Measurements from ENCODE around the gene QSER1. TPM values are rescaled to one million over a fixed set of nuclear protein-coding genes. Genes with fewer than 3 reads are reported as not detected.

Gene QSER1
- polyA plus RNA-seq, 1 donor (not counting 4 experiments of a cell fraction or from before 2014, with no cell fraction given) = 14.7 TPM

GRCh38 chr11:33005175-33005574, 112.6 kb downstream of the QSER1 start:
- H3K4me3 ChIP-seq (ENCODE audit: control insufficient read depth in 2 of 3, extremely low read depth in 1 of 3, insufficient read depth in 2 of 3, low read depth in 1 of 3, low read length in 3 of 3) = no peak overlapping the region
- H3K9ac ChIP-seq (ENCODE audit: control insufficient read depth, extremely low read depth, insufficient read depth, low read length) = no peak overlapping the region
- H3K27ac ChIP-seq (ENCODE audit: control insufficient read depth, insufficient read depth, low read length) = no peak overlapping the region
- no peaks in the 10 kb centered on the region for H3K9me3 ChIP-seq (ENCODE audit: control insufficient read depth, low read depth, low read length)
- DNase-seq (ENCODE audit: low read depth, low spot score) (no peak), FAIRE-seq (no peak)
- no peak overlapping the region for H3K4me2 ChIP-seq (ENCODE audit: control insufficient read depth, extremely low read depth, insufficient read depth, low read depth, low read length)
- dilution Hi-C loops (cut with MboI; ENCODE audit: extremely low pct_ligation_motif_present, low sequenced_read_pairs) = no loop called here
- no peaks in the 10 kb centered on the region for H3K27me3 ChIP-seq (ENCODE audit: control insufficient read depth, extremely low read depth, insufficient read depth, low read length)
- H3K79me2 ChIP-seq (ENCODE audit: control insufficient read depth, insufficient read depth, low read length) = no peaks in the 10 kb centered on the region
- TF ChIP-seq EZH2 (IDR thresholded peaks at IDR 0.05; ENCODE audit: low read length) = no peak
- no peak for TF ChIP-seq CTCF (optimal IDR thresholded peaks at IDR 0.05 in 1 of 3, IDR thresholded peaks at IDR 0.05 in 1 of 3, conservative IDR thresholded peaks at IDR 0.05 in 1 of 3; ENCODE audit: extremely low read depth in 1 of 3, insufficient read depth in 2 of 3, low read length in 3 of 3)
- no peaks in the 10 kb centered on the region for H4K20me1 ChIP-seq (ENCODE audit: control insufficient read depth, extremely low read depth, insufficient read depth, low read length)
- H3K9me1 ChIP-seq (ENCODE audit: control insufficient read depth, extremely low read depth, insufficient read depth, low read length) = no peaks in the 10 kb centered on the region
- no peaks in the 10 kb centered on the region for H3K36me3 ChIP-seq (ENCODE audit: control insufficient read depth in 2 of 2, extremely low read depth in 1 of 2, insufficient read depth in 2 of 2, low read length in 2 of 2)
- peak overlapping the region; percentile 16 for H2AFZ ChIP-seq (ENCODE audit: control insufficient read depth, low read length)
- peaks cover 16% of the 10 kb centered on the region for H3K4me1 ChIP-seq (ENCODE audit: control insufficient read depth, extremely low read depth, insufficient read depth, low read length)

GRCh38 chr11:33006010-33006409, 113.4 kb downstream of the QSER1 start:
- H3K9me1 ChIP-seq (ENCODE audit: control insufficient read depth, extremely low read depth, insufficient read depth, low read length) = no peaks in the 10 kb centered on the region
- H4K20me1 ChIP-seq (ENCODE audit: control insufficient read depth, extremely low read depth, insufficient read depth, low read length) = no peaks in the 10 kb centered on the region
- H3K4me1 ChIP-seq (ENCODE audit: control insufficient read depth, extremely low read depth, insufficient read depth, low read length) = peaks cover 10% of the 10 kb centered on the region
- H3K9me3 ChIP-seq (ENCODE audit: control insufficient read depth, low read depth, low read length) = no peaks in the 10 kb centered on the region
- H3K79me2 ChIP-seq (ENCODE audit: control insufficient read depth, insufficient read depth, low read length) = no peaks in the 10 kb centered on the region
- FAIRE-seq (no peak), DNase-seq (ENCODE audit: low read depth, low spot score) (no peak)
- H3K27ac ChIP-seq (ENCODE audit: control insufficient read depth, insufficient read depth, low read length) = no peak overlapping the region
- no peak overlapping the region for H2AFZ ChIP-seq (ENCODE audit: control insufficient read depth, low read length)
- H3K36me3 ChIP-seq (ENCODE audit: control insufficient read depth in 2 of 2, extremely low read depth in 1 of 2, insufficient read depth in 2 of 2, low read length in 2 of 2) = no peaks in the 10 kb centered on the region
- H3K4me2 ChIP-seq (ENCODE audit: control insufficient read depth, extremely low read depth, insufficient read depth, low read depth, low read length) = no peak overlapping the region
- no peaks in the 10 kb centered on the region for H3K27me3 ChIP-seq (ENCODE audit: control insufficient read depth, extremely low read depth, insufficient read depth, low read length)
- no peak overlapping the region for H3K4me3 ChIP-seq (ENCODE audit: control insufficient read depth in 2 of 3, extremely low read depth in 1 of 3, insufficient read depth in 2 of 3, low read depth in 1 of 3, low read length in 3 of 3)
- TF ChIP-seq CTCF (optimal IDR thresholded peaks at IDR 0.05 in 1 of 3, IDR thresholded peaks at IDR 0.05 in 1 of 3, conservative IDR thresholded peaks at IDR 0.05 in 1 of 3; ENCODE audit: extremely low read depth in 1 of 3, insufficient read depth in 2 of 3, low read length in 3 of 3) (no peak), EZH2 (IDR thresholded peaks at IDR 0.05; ENCODE audit: low read length) (no peak)
- dilution Hi-C loops (cut with MboI; ENCODE audit: extremely low pct_ligation_motif_present, low sequenced_read_pairs) = no loop called here
- no peak overlapping the region for H3K9ac ChIP-seq (ENCODE audit: control insufficient read depth, extremely low read depth, insufficient read depth, low read length)

Data from keratinocyte (primary cell).